ENCODE measurements around the gene SIPA1L3.

The SIPA1L3 gene

GRCh38 chr19:38231918-38232317 is 324.9 kb downstream of the SIPA1L3 start:
- ATAC-seq, result no peak
- TF ChIP-seq CSDC2 (CRISPR knock-in tag; IDR thresholded peaks at IDR 0.05) (no peak), ISL1 (CRISPR knock-in tag; IDR thresholded peaks at IDR 0.05) (no peak), ZNF565 (CRISPR knock-in tag; conservative IDR thresholded peaks at IDR 0.05; ENCODE audit: low read depth) (no peak), ZFP30 (CRISPR knock-in tag; IDR thresholded peaks at IDR 0.05) (no peak), TCF4 (CRISPR knock-in tag; IDR thresholded peaks at IDR 0.05; ENCODE audit: borderline replicate concordance) (no peak), TSHZ2 (CRISPR knock-in tag; IDR thresholded peaks at IDR 0.05) (no peak), ZFP3 (CRISPR knock-in tag; IDR thresholded peaks at IDR 0.05) (no peak), POU6F1 (CRISPR knock-in tag; IDR thresholded peaks at IDR 0.05; ENCODE audit: borderline replicate concordance, low read depth) (no peak), CSRNP3 (CRISPR knock-in tag; IDR thresholded peaks at IDR 0.05) (no peak), BACH2 (CRISPR knock-in tag; IDR thresholded peaks at IDR 0.05; ENCODE audit: borderline replicate concordance) (no peak)

GRCh38 chr19:38233740-38234251 is 326.8 kb downstream of the SIPA1L3 start:
- ATAC-seq, result peak; percentile 79

More at GRCh38 chr19:38233740-38234251, 326.8 kb downstream of the SIPA1L3 start:
- TF ChIP-seq ZNF8 (CRISPR knock-in tag; IDR thresholded peaks at IDR 0.05), result no peak
- TF ChIP-seq TSHZ2 (CRISPR knock-in tag; IDR thresholded peaks at IDR 0.05), result no peak
- TF ChIP-seq ZFP30 (CRISPR knock-in tag; IDR thresholded peaks at IDR 0.05), result no peak
- TF ChIP-seq RARB (CRISPR knock-in tag; IDR thresholded peaks at IDR 0.05), result no peak
- TF ChIP-seq PPARA (CRISPR knock-in tag; IDR thresholded peaks at IDR 0.05; ENCODE audit: borderline replicate concordance), result no peak
- no peak for TF ChIP-seq ESRRG (CRISPR knock-in tag; IDR thresholded peaks at IDR 0.05)
- TF ChIP-seq ISL1 (CRISPR knock-in tag; IDR thresholded peaks at IDR 0.05), result no peak
- no peak for TF ChIP-seq PATZ1 (CRISPR knock-in tag; IDR thresholded peaks at IDR 0.05; ENCODE audit: borderline replicate concordance)
- TF ChIP-seq ZFP3 (CRISPR knock-in tag; IDR thresholded peaks at IDR 0.05), result no peak
- TF ChIP-seq TCF4 (CRISPR knock-in tag; IDR thresholded peaks at IDR 0.05; ENCODE audit: borderline replicate concordance), result no peak
- TF ChIP-seq GLIS3 (CRISPR knock-in tag; IDR thresholded peaks at IDR 0.05), result no peak
- no peak for TF ChIP-seq OSR1 (CRISPR knock-in tag; IDR thresholded peaks at IDR 0.05)
- TF ChIP-seq TOX (CRISPR knock-in tag; IDR thresholded peaks at IDR 0.05; ENCODE audit: borderline replicate concordance), result no peak
